GM12865 (cell line): Measurements from ENCODE around the gene AK1.

Experiments
- DNase-seq: peaks from one replicate; pipeline ENCODE4 v3.0.0; 2010; ENCODE audit warnings: low read depth
- H3K4me3 ChIP-seq: 2 replicates; pipeline ENCODE4 v1.5.1; 2011; ENCODE audit warnings: mild to moderate bottlenecking, low read depth, low read length, control low read depth
- CTCF ChIP-seq: IDR thresholded peaks from 2 replicates; pipeline ENCODE4 v1.5.1; 2011; ENCODE audit warnings: low read length, control low read depth, low read depth, inconsistent platforms; ENCODE audit not compliant: insufficient read depth; ENCODE audit errors: missing control alignments

AK1 gene

GRCh38 chr9:127854184-127854806 is 23.2 kb downstream of the AK1 start, which contains the start of gene ENG:
Gene ENG (minus strand): TSS chr9:127854658. CDS start chr9:127854355, 303 bp downstream.
- H3K4me3 ChIP-seq, result no peak within 1 kb of the TSS
- TF ChIP-seq CTCF, result no peak
- no peak for DNase-seq

GRCh38 chr9:127853312-127854183 is 23.9 kb downstream of the AK1 start:
- H3K4me3 ChIP-seq, result no peak overlapping the region
- no peak for TF ChIP-seq CTCF
- no peak for DNase-seq

- no peak overlapping the region for H3K4me3 ChIP-seq
- DNase-seq, result no peak
Observed at GRCh38 chr9:127852829-127853228, 24.6 kb downstream of the AK1 start.

GRCh38 chr9:127850286-127850830 is 27.1 kb downstream of the AK1 start:
- no peak overlapping the region for H3K4me3 ChIP-seq
- DNase-seq, result no peak
- TF ChIP-seq CTCF, result no peak

More at GRCh38 chr9:127852829-127853228, 24.6 kb downstream of the AK1 start:
- TF ChIP-seq CTCF, result no peak

- no peak overlapping the region for H3K4me3 ChIP-seq
- no peak for DNase-seq
- TF ChIP-seq CTCF, result no peak
Observed at GRCh38 chr9:127848756-127849504, 28.5 kb downstream of the AK1 start.

GRCh38 chr9:127847833-127848755 is 29.4 kb downstream of the AK1 start:
- TF ChIP-seq CTCF, result no peak
- no peak for DNase-seq
- no peak overlapping the region for H3K4me3 ChIP-seq
